GM21526 (cell line): ENCODE measurements around the gene MGAT3.

Source experiments
- ATAC-seq: cut with Tn5 transposase; IDR thresholded peaks from one replicate; pipeline ENCODE4 v1.9.1; 2021; ENCODE audit warnings: moderate library complexity; ENCODE audit not compliant: unreplicated experiment, low FRiP score

MGAT3 gene

DNA sequence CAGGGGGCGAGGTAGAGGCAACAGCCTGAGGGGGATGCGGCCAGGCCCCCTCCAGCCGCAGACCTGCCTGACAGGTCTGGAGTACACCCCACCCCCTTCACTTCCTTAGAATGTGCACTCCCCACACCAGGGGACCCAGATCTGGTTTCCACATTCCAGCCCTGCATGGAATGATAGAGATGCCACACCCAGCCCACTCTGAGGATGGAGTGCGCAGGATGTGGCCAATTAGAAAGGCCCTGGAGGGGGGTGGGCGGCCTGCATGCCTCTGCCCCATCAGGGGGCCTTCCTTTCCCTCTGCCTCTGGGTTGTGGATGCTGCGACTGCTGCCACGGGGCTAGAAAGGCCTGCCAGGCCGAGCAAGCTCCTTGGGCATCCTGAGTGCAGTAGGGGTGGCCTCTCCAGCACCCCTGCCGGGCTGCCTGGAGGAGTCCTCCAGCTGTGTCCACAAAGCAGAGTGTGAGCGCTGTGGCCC, 28.2 kb upstream of the MGAT3 start:
- ATAC-seq, result no peak

DNA sequence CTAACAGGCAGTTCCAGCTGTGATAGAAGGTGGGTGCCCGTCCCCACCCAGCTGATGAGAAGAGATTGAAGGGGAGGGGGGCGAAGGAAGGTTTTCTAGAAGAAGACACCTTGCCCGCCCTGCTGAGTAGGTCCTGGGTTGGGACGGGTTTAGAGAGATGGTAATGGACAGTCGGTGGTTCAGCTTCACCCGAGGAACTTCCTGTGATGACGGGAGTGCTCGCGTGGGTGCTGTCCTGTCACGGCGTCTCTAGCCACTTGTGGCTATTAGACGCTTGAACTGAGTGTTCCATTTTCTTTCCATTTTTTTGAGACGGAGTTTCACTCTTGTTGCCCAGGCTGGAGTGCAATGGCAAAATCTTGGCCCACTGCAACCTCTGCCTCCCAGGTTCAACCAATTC, 27.6 kb upstream of the MGAT3 start:
- no peak for ATAC-seq

DNA sequence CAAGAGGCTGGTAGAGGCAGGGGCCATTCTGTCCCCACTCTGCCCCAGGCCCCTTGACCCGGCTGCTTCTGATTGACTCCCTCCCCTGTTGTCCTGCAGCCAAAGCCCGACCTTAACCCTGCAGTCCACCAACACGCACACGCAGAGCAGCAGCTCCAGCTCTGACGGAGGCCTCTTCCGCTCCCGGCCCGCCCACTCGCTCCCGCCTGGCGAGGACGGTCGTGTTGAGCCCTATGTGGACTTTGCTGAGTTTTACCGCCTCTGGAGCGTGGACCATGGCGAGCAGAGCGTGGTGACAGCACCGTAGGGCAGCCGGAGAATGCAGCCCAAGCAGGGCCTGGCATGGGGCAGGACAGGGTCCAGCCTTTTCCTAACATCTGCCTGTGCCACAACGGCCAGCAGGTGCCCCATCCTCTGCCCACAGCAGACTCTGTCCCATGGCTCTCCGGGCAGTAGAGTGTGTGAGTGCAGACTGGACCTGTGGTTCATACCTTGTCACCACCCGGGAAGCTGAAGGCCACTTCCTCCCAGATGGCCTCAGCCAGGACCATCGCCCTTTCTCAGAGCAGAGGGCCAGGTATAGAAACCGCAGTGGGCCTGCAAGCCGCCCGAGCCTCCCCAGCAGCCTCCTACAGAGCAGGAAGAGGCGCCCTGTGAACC, 26.8 kb upstream of the MGAT3 start:
- ATAC-seq, result no peak

DNA sequence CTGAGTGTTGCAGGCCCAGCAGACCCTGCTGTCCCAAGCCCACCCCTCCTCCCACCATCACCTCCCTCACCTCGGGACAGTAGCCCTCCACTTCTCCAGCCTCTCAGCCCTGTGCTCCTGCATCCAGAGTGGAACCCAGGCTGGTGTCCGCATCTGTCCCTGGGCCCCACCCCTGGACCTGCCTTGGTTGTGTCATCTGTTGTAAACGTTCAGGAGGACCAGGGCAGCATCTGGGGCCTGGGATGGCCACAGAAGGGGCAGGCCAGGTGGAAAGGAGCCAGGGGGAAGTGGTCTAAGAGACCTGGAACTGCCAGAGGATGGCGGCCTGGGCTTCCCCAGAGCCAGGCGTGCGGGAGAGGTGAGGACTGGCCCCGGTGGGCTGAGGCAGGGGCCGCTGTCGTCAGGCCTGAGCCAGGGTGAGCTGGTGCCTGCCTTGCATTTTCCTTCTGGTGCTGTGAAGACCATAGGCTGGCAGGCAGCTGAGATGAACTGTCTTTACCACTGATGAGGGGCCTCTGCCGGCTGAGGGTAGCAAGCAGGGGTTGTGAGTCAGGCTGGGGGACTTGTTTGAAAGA, 26.1 kb upstream of the MGAT3 start:
- no peak for ATAC-seq

DNA sequence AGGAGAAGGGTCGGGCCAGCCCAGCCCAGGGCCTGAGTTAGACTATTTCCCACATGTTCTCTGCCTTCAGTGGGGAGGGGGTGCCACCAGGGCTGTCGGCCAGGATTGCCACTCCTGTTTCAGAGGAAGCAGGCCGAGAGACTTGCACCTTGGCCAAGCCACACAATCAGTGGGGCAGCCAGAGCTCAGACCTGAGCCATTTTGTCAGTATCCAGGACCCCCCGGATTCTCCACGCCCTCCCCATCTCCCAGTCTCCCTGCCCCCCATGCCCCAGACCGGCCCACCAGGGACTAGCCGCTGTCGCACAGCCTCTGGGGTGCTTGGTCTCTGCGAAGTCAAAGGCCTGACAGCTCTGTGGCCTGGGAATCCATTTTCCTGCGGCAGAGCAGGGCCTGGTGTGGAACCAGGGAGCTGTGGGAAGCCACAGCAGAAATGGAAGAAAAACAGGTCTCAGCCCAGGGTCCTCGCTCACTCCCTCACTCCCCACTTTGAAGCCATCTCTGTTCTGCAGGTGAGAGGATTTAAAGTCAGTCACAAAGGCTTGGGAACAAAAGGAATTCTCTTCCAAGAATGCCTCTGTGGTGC, 25.5 kb upstream of the MGAT3 start:
- no peak for ATAC-seq

DNA sequence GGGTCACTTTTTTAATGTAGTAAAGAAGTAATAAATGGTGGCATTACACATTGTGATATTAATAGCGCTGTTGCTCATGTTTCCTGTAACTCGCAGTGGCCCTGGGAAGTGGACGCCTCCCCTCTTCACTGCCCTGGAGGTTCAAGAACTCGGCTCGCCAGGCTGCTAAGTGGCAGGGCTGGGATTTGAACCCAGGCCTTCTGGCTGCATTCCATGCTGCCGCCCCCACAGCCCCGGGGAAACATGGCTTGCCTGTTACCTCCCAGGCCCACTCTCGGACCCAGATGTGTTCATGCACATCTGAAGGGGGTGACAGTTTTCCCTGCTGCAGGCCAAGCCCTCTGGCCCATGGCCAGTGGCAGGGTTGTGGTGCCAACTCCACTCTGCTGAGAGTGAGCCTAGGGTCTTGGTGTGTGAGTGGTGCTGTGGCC, 25.0 kb upstream of the MGAT3 start:
- ATAC-seq, result no peak

DNA sequence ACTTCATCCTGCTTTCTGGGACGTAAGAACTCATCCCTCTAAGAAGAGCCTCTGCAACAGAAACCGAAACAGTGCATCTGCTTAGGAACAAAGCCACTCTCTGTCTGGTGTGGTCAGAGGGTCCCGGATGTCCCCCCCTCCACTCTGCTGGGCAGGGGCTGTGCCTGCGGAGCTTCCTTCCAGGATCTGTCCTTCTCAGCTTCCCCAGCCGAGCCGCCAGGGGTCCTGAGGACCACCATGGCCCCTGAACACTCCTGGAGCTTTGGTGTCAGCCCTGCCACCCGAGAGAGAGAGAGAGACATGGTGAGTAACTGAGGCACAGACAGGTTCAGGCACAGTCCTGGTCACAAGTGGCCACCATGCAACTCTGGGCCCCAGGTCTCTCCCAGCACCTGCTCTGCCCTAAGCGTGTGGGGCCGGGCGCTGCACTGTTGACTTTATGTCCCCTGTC, 24.4 kb upstream of the MGAT3 start:
- no peak for ATAC-seq

DNA sequence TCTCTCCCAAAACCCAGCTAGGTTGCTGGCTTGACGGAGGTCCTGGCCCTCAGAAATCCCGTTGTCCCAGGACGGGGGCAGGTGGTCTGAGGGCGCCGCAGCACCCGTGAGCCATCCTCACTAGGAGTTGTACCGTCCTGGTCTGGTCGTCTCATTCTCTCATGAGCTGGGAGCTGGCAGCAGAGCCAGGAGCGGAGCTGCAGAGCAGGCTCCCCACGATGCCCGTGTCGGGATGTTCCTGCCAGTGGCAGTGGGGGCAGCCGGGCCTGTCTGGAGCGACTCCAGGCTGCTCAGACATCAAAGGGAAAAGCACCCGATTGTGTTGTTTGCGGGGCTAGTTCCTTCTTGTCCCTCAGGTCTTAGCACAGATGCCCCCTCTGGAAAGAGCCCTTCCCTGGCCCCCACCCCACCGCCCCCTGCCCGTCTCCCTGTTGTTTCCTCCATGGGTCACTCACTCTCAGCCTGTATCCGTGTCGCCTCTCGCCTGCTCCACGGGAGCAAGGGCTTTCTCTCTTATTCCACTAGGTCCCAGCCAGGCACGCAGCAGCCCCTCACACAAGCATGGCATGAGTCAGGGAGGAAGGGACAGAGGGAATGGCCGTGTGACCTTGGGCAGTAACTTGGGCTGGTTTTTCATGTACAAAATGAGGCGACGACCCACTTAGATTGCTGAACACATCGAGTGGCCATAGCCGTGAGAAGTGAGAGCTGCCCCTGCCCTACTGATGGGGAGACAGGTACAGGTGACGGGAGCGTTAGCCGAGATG, 23.2 kb upstream of the MGAT3 start:
- ATAC-seq, result no peak

DNA sequence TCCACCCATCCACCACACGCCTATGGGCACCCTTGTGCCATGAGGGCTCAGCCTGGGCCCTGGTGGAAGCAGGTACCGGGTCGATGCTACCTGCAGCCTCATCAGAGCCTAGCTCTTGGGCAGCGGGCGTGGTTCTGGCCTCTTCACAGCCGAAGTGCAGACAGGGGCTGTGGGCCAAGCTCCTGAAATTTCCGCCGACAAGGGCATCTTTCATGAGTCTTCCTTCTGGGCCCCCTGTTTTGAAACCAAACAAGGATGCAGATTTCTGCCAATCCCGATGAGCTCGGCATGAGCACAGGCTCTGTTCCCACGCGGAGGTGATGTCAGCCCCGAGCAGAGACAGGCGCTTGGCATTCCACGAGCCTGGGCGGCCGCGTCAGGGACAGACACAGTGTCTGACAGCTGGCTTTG, 22.6 kb upstream of the MGAT3 start:
- ATAC-seq, result no peak

DNA sequence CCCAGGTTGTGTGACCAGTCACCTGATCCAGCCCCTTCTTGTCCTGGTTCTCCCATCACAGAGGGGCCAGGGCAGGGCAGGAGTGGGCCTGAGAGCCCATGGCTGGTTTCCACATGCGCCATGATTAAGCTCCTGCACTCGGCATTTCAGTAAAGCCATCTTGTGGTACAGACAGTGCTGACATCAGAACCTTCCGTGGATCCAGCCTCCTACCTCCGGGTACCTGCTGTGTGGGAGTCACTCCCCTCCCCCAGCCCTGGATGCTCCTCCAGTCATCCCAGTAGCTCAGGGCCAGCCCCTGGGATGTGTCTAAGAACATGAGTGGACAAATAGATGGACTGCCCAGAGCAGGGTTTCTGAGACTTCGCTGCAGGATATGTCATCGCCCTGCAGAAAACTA, 22.1 kb upstream of the MGAT3 start:
- no peak for ATAC-seq

DNA sequence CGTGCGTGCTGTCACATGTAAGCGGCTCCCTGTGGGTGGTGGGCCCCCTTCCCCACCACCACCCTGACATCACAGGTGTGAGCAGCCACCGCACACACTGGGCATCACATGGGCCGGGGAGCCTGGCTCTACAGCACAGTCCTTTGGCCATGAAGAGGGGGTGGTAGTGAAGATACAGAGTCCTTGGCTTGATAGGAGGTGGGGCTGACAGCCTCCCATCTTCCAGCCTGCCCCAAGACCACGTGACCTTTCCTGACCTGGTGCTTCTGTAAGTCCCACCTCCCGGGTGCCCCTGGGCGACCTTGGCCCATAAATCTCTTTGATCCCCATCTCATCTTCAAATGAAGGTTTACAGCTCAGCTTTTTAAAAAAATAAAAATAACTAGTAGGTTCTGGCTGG, 21.2 kb upstream of the MGAT3 start:
- ATAC-seq, result no peak

DNA sequence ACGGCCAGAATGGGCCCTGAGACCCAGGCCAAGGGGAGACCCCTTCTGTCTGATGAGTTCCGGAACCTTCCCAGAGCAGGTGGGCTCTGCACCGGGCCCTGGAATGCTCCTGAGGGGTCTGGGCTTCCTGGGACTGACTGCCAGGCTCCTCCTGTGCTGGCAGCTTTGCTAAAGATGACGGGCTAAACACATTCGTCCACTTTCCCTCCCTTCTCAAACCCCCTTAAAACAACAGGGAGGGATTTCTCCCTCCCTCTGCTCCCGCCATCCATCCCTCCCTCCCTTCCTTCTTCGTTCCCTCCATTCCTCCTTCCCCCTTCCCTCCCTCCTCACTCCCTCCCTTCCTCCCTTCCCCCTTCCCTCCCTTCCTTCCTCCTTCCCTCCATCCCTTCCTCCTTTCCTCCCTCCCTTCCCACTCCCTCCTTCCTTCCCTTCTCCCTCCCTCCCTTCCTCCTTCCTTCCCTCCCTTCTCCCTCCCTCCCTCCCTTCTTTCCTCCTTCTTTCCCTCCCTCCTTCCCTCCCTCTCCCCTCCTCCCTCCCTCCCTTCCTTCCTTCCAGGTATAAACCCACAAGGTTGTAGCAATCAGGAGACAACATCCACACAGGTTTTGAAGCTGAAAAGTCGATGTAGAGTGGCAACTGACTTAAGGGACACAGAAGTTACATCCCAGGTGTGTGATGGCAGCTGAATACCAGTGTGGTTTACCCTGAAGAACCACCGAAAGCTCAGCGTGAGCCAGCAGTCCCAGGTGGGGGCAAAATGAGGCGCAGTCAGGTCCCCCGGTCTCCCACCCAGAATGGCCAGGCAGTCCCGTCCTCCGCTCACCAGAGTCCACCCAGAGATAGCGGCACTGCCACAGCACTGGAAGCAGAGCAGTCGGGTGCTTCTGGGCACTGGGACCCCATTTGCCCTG, 18.8 kb upstream of the MGAT3 start:
- no peak for ATAC-seq

DNA sequence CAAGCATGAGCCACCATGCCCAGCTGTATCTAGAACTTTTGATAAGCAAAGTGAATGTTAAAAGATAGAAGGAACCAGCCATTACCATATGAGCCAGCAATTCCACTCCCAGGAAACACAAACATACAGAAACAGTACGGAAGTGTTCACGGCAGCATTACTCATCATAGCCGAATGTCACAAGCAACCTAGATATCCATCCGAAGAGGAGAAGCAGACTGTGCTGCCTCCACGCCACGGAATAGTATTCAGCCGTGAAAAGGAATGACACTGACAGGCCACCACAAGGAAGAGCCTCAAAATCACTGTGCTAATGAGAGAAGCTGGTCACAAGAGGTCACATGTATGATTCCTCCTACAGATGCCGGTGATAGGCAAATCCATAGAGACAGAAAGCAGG, 17.6 kb upstream of the MGAT3 start:
- ATAC-seq, result no peak

DNA sequence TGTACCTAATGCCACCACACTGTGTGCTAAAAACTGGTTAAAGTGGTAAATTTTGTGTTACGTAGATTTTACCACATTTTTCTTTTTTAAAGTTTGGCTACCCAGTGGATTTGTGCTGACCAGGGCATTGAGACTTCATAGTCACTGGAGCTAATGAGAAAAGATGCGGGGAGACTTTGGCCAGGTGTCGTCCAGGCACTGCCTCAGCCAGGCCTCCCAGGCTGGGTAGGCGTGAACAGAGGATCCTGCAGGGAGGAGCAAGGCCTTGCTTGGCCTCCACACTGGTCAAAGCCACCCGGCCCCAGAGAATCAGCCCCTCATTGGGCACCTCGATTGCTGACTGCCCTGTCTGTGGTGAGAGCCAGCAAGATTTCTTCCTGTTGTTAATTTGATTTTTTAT, 13.4 kb upstream of the MGAT3 start:
- no peak for ATAC-seq

DNA sequence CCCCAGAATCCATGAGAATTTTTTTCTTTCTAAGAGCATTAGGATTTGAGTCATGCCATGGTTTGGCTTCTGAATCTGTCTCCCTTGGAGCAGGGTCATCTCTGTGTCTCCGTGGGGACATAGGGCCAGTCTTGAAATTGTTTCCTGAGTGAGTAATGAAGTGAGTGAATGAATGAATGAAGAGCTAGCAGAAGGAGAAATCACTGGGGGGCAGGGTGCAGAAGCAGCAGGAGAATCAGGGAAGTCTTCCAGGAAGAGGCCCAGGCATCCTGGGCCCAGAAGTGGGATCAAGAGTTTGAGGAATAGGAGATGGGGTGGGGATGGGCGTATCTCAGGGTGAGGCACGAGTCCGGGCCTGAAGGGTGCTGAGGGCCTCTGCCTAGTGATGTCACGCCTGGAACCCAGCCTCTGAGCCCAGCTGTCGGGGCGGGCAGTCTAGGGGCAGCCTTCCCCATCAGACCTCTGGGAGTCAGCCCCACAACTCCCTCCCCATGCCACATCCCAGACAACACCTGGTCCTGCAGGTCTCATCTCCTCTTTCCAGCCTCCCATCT, 12.5 kb upstream of the MGAT3 start:
- no peak for ATAC-seq

DNA sequence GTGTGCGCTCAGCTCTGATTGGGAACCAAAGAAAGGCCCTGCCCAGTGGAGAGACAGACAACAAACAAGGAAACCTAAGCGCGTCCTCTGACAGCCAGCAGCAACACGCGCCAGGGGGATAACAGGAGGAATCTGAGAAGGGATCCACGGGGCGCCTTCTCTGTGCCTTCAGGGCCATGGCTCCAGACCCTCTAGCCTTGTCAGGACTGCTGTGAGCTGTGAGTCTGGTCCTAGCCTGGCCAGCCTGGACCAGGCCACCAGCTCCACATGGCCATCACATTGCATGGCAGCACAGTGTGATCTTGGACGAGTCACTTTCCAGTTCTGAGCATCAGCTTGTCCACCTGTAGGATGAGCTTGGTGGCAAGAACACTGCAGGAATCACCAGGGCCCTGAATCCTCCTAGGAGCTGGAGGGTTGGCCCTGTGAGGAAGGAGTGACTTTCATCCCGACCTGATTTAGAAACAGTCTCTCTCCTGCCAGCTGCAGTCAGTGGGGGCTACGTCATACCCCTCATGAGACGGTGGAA, 11.8 kb upstream of the MGAT3 start:
- no peak for ATAC-seq

DNA sequence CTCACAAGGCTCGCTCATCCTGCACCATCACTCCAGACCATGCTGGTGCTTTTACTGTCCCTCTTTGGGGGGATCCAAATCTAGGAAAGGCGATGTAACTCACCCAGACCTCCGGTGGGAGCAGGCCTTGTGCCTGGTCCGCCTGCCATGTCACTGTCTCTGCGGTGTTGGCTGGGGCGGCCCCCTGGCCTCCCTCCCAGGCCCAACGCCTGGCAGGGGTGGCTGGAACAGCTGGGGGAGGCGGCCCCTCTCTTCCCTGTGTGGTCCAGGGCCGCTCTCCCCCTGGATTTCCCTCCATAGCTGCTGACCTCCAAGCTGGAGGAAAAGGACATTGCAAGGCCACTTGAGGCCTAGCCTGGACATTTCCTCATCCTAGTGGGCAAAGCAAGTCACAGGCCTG, 11.1 kb upstream of the MGAT3 start:
- no peak for ATAC-seq

DNA sequence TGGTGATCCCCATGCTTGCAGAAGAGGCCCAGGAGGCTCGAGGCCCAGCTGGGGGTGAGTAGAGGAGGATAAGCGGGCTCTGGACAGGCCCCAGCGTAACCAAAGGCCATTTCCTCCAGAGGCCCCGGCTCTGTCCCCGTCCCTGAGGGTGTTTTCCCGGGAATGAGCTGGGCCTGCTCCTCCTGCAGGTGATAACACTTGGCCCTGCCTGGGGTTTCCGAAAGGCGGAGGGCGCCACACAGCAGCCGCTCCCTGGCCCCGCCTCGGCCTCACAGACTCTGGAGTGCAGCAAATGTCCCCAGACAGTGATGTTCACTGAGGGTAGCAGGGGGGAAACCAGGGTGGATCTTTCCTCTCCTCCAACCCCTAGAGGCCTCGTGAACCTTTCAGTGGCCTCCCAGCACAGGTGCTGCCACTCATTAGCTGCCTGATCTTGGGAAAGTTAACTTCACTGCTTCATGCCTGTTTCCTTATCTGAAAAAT, 10.5 kb upstream of the MGAT3 start:
- ATAC-seq, result no peak

DNA sequence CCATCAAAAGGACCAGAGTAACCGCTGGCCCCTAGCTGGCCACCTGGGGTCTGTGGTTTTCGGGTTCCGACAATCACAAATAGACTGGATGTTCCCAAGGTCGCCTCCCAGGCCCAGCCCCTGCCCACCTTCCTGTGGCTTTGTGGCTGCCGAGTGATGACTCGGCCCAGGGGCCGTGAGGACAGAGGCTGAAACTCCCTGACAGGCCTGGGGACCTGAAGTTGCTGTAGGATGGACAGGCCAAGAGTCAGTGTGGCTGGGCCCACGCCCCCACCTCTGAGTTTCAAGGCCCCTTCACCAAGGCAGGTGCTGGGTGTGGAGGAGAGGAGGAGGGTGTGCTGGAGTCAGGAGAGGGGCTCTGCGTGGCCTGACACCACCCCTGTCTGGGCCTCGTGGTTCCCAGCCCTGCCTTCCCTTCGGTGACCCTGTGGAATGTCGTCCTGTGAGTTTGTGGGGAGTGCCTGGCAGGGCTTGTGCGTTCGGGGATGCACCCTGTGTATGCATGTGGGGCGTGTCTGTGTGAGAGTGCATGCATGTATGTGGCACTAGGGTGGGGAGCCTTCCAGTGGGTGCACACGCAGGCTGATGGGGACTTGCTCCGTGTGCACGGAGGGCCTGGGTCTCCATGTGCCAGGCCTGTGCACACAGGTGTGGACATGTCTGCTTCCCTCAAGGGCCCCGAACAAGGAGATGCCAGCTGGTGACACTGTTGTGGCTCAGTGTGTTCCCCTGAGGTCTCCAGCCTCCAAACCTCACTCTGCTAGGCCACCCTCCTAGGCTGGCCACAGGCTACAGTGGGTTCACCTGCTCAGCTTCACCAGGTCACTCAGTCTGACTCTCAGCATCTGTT, 8.4 kb upstream of the MGAT3 start:
- no peak for ATAC-seq
